CD4-positive, alpha-beta T cell treated with Interleukin-12 subunit alpha and Interleukin-12 subunit beta, for 1 hour (primary cell): ENCODE measurements around the gene RPS6KB2.
"Not testable (repeated sequence)": the region's sequence is repeated elsewhere in the genome, so short reads cannot be mapped to it uniquely, and the experiment has no call there.

Experiments
- DNase-seq: peaks from one replicate; pipeline ENCODE4 v3.0.0-alpha.2; 2020

Gene RPS6KB2

DNA sequence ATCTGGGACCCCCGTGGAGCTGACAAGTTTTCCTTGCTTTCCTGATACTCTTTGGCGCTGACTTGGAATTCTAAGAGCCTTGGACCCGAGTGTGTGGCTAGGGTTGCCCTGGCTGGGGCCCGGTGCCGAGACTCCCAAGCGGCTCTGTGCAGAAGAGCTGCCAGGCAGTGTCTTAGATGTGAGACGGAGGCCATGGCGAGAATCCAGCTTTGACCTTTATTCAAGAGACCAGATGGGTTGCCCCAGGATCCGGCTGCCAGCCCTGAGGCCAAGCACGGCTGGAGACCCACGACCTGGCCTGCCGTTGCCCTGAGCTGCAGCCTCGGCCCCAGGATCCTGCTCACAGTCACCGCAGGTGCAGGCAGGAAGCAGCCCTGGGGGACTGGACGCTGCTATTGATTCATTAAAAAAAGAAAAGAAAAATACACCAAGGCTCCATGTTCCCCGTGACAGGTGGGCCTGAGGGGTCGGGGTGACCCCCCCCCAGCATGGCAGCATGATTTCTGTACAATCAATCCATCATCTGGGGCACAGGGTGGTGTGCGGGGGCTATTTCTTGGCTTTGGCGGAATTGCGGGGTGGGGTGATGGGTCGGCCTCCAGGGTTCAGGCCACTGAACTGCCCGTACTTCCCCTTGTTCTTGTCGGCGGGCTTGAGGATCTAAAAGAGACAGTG lies 30.2 kb upstream of the RPS6KB2 start:
- no peak for DNase-seq

DNA sequence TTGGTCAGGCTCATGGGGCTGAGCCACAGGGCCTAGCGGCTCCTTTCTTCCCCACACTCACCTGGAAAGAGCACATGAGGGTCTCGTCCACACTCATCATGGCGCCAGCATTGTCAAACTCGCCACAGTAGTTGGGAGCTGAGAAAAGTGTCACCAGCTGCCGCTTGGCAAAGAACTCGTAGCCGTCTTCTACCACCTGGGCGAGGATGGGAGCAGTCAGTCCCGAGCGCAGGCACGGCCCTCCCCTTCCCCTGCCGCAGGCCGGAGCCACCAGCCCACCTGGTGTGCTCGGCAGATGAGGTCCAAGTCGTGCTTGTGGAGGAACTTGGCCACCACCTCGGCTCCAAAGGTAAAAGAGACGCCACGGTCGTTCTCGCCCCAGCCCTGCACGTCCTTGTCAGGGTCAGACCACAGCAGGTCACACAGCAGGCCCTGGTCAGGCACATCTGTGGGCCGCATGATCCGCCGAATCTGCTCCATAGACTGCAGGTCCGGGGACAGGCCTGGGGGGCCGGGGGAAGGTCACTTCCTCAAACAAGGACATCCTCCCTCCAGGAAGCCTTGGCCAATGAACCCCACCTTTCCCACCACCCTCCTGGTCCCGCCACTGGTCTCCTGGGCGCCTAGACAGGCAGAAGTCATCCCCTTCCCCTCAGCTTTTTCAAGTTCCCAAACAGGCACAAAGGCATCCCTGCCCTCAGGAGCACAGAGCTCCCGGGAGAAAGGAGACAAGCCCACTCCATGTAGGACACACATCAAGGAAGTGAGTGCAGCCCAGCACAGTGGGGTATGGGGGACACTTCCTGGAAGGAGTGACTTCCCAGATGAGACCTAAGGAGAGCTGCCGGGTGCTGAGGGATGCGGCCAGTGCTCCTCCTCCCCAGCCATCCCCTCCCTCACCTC lies 29.4 kb upstream of the RPS6KB2 start:
- DNase-seq = no peak

DNA sequence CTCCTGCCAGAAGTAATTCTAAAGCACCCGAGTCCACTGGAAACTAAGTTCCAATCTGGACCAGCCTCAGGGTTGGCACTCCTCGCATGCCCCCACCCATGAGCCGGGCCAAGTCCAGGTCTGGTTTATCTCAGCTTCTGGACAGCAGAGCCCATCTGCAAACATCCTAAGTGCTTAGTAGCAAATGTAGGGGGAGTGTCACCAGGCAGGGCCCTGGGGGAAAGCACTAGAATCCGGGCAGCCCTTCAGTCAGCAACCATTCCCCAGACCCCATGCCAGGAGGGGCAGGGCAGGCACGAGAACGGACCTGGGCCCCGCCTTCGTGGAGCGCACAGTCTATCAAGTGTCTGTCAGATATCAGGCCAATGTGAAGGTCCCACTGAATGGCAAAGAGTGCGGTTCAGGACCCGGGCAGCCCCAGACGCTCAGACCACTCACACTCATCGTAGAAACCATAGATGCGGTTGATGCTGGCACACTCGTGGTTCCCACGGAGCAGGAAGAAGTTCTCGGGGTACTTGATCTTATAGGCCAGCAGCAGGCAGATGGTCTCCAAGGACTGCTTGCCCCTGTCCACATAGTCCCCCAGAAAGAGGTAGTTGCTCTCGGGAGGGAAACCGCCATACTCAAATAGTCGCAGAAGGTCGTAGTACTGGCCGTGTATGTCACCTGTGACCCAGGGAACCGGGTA lies 27.9 kb upstream of the RPS6KB2 start:
- DNase-seq = no peak

DNA sequence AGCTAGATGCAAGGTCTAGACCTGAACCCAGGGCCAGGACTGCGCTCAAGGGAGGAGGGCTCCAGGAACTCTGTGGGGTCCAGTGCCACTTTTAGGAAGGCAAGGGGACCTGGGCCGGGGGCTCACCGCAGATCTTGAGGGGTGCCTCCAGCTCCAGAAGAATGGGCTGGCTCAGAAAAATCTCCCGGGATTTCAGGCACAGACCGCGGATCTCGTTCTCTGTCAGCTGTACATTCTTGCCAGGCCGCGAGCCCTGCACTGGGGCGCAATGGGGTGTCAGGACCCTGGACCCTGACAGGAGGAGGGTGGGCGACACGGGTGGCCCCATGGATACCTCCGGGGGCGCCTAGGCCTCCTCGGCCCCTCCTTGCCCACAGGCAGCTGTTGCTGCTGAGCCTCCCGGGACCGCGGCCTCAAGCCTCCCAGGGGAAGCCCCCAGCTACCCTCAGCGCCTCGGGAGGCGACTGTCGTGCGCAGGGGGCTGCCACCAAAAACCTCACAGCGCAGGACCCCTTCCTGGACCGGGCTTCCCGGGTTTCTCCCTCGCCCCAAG lies 27.3 kb upstream of the RPS6KB2 start:
- no peak for DNase-seq

DNA sequence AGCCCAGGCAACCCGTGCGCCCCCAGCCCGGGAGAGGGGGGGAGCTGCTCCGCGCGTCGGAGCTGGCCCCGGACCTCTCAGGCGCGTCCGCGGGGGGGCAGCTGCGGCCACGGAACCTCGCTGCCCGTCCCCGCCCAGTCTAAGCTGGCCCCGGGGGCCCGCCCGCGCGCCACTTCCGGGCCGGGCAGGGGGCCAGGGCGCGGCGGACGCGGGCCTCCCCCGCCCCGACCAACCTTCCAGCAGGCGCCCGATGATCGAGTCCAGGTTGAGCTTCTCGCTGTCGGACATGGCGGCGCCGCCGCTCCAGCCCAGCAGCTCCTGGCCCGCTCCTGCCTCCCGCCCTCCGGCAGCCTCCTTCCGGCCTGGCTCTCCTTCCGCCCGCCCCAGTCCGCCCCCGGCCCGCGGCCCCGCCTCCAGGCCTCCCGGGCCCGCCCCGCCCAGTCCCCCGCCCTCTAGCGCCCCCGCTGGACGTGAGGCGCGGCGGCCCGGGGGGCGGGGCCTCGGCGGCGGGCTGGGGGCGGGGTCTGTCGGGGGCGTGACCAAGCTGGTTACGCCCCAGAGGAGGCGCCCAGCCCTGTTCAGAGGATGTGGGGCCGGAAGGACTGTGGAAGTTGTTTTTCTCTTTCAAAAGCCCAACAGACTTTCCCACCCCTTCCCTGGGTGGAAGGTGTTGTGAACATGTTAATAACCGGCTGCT lies 26.7 kb upstream of the RPS6KB2 start, which contains the start of gene PPP1CA:
Gene PPP1CA (minus strand): TSS at position 364 of the 697 bp plus-strand sequence. CDS start 76 bp downstream, at position 288.
- DNase-seq = peak; percentile 92

DNA sequence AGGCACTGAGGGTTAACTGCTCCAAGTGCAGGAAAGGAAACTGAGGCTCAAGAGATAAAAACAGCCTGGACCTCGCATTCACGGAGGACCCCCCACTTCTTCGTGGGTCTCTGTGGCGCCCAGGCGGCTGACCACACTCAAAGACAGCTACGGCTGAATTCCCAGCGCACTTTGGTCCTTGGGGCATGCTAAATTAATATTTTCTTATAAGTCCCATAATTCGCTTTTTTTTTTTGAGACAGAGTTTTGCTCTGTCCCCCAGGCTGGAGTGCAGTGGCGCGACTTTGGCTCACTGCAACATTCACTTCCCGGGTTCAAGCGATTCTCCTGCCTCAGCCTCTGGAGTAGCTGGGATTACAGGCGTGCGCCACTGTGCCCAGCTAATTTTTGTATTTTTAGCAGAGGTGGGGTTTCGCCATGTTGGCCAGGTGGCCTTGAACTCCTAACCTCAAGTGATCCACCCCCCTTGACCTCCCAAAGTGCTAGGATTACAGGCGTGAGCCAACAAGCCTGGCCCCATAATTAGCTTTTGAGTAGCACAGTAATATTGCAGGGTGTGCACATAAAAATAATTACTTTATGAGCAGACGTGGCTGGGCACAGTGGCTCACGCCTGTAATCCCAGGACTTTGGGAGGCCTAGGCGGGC lies 26.0 kb upstream of the RPS6KB2 start:
- not testable (repeated sequence) for DNase-seq

DNA sequence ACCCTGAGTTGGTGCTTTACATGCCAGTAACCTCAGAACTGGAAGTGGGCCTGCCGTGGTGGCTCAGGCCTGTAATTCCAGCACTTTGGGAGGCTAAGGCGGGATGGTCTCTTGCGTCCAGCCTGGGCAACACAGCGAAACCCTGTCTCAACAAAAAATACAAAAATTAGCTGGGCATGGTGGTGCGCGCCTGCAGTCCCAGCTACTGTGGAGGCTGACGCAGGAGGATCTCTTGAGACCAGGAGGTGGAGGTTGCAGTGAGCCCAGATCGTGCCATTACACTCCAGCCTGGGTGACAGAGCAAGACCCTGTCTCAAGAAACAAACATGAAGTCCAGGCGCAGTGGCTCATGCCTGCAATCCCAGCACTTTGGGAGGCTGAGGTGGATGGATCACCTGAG lies 25.2 kb upstream of the RPS6KB2 start:
- not testable (repeated sequence) for DNase-seq

DNA sequence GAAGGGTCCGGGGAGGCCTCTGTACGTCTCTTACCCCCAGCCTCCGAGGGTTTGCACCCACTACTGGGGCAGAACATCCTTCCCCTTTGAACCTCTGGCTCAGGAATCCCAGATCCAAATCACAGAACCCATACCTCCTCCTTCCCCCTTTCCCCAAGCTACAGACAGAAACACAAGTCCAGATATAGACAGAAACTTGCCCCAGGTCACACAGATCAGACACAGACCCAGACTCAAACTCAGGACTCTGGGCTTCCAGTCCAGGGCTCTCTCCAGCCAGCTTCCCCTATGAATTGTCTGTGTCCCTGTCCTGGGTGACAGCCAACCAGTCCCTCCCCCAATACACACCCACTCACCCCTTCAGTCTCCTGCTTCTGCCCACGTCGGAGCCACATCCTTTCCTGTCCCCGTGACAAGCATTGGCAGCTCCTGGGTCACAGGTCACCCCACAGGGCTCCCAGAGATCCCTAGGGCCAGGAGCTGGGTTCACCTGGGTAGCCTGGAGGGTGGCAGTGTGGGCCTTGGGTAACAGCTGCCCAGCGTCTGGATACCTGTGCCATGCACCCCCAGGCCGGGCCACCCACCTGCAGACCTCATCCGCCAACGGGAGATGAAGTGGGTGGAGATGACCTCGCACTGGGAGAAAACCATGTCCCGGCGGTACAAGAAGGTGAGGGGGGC lies 23.6 kb upstream of the RPS6KB2 start:
- DNase-seq = peak; percentile 66

DNA sequence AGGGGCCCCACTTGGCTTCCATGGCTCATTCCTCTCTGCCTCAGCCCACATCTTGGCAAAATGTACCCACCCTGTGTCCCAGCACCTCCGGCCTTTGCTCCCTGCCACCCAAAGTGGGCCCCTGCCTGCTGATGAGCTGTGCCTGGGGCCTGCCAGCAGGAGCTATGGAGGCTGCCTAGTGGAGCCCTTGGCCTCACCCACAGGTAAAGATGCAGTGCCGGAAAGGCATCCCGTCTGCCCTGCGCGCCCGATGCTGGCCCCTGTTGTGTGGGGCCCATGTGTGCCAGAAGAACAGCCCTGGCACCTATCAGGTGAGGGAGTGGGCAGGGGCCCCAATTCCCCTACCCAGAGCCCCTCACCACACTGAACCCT lies 23.1 kb upstream of the RPS6KB2 start:
- no peak for DNase-seq

DNA sequence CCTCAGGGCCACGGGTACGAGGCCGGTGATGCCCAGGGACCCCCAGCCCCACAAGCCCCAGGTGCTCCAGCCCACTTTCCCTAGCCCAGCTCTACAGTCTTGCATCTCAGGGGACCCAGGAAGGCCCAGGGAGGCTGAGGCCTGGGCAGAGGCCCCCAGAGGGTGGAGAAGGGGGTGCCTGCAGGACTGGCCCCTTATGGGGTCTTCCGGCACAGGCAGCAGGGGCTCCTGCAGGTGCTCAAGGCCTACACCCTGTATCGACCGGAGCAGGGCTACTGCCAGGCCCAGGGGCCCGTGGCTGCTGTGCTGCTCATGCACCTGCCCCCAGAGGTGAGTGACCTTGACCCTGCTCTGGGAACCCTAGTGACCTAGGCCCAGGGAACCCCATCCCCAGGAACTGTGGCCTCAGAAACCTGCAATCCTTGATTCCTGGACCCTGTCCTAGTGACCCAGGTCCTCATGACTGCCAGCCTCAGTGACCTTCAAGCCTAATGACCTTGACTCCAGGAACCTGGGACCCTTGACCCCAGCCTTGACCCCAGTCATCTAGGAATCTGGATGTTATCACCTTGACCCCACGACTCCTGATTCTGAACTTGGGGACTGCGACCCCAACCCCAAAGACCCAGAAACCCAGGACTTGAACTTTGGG lies 22.5 kb upstream of the RPS6KB2 start:
- no peak for DNase-seq

DNA sequence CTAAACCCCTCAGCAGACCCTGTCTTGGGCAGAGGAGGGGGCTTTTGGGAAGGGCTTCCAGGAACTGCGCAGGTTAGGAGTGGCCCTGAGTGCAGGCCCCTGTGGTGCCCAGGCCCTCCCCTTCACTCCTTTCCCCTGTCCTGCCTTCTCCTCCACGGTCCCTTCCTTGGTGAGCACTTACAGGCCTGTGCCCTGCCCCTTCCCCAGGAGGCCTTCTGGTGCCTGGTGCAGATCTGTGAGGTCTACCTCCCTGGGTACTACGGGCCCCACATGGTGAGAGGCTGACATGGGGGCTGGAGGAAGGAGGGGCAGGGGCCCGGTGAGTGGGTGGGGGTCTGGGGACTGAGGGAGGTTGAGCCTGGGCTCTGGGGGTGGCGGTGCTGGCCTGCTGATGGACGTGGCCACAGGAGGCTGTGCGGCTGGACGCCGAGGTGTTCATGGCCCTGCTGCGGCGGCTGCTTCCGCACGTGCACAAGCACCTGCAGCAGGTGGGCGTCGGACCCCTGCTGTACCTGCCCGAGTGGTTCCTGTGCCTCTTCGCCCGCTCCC lies 21.8 kb upstream of the RPS6KB2 start:
- DNase-seq = no peak

DNA sequence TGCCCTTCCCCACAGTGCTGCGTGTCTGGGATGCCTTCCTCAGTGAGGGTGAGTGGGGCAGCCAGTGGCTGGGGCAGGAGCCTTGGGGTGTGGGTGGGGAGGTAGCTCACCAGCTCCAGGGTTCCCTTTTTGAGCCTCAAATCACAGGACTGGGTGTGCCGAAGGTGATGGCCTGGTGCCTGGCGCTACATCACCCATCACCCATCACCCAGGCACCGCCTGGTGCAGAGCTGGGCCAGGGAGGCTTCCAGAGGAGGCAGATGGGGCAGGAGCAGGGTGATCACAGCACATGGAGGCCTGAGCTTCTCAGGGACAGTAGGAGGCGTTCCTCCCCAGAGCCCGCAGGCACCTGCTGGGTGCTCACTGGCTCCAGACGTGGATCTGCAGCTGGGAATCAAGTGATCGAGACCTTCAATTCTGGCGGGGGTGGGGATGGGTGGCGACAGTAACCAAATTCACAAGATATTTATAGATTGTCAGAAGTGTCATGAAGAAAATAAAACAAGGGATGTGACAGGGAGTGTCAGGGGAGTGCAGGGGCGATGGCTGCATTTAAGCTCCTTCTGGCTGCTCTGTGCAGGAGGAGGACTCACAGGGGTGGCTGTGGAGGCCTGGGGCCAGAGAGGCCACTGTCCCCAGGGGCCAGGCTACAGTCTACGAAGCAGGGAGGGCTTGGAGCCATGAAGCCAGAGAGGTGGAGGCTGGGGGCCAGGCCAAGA lies 21.2 kb upstream of the RPS6KB2 start:
- DNase-seq = no peak

DNA sequence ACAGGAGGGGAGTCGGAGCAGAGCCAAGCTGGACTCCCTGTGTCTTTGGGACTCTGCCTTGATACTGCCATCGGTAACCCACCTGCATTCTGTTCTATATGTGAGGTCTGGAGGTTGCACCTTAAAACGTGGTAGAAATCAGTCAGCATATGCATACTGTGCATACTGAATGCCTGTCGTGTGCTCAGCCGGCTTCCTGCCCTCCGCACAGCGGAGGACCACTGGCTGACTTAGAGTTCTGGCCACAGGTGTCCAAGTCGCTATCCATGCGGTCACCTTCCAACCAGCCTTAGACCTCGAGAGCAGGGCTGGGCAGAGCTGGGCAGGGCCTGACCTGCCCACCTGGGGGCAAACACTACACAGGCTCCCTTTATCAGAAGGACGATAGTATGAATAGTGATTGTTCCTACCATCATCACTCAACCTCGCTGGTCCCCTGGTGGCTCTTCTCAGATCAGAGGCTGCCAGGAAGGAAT lies 20.6 kb upstream of the RPS6KB2 start:
- DNase-seq = no peak

DNA sequence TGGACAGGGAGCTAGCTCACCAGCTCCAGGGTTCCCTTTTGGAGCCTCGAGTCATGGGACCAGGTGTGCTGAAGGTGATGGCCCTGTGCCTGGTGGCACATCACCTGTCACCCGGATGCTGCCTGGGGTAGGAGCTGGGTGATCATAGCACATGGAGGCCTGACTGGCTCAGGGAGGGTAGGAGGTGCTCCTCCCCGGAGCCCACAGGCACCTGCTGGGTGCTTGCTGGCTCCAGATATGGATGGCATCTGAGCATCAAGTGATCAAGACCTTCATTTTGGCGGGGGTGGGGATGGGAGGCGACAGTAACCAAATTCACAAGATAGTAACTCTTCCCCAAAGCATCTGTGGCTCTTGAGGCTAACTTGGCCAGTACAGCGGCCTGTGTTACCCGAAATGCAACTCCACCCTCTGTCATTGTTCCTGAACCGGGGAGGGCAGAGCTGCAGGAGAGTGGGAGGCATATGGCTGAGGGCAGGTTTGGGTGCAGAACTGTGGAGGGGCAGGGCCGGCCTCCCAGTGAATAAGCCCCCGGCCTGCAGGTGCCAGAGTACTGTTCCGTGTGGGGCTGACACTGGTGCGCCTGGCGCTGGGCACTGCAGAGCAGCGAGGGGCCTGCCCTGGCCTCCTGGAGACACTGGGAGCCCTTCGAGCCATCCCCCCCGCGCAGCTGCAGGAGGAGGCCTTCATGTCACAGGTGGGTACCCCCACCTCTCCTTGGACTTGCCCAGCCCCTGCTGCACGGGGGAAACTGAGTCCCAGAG lies 19.7 kb upstream of the RPS6KB2 start:
- DNase-seq = no peak

DNA sequence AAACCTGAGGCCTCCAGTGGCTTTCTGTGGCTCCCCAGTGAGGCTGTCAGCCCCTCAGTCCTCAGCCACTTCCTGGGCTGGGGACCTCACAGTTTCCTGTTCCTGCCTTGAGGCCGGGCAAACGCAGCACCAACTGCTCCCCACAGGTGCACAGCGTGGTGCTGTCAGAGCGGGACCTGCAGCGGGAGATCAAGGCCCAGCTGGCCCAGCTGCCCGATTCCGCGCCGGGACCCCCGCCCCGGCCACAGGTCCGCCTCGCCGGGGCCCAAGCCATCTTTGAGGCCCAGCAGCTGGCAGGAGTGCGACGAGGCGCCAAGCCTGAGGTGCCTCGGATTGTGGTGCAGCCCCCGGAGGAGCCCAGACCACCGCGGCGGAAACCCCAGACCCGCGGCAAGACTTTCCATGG lies 19.0 kb upstream of the RPS6KB2 start:
- DNase-seq = peak; percentile 82

DNA sequence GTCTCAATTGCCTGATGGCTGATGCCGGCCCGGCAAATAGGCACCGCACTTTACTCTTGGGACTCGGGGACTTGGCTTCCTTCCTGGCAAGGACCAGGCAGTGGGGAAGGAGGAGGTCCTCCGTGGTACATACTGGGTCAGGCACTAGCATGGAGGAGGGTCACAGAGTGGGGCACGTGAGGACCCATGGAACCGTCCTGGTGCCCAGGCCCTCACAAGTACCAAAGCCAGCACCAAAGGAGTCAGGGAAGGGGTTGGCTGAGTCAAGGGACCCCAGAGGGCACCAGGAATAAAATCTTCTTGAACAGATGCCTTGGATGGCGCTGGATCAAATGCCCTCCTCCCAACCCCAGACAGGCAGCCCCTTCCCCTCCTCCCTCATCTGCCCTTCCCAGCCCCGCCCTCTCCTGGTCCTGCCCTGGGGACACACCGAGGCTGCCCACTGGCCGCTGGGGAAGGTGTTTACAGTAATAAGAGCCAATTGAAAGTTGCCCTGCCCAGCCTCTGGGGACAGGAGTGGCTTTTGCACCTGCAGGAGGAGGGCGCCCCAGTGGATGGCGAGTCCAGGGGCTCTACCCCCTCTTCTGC lies 18.4 kb upstream of the RPS6KB2 start:
- no peak for DNase-seq

DNA sequence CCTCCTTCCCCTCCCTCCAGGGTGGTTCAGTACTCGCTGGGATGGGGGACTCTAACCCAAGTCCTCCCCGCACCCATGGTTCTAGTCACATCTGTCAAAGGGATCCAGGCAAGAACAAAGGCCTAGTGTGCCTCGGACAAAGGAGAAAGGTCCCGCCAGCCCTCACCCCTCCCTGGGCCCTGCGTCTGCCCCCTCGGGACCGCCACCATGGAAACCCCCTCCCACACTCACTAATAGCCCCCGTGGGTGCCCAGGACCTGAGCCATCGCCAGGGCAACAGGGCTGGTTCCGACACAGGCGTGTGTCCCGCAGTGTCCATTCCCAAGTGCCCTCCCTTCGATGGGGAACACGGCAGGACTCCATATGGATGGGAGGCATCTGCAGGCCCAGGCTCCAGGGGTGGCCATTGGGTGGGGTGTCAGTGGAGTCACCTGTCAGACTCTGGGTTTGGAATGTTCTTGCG lies 17.9 kb upstream of the RPS6KB2 start:
- DNase-seq = no peak

DNA sequence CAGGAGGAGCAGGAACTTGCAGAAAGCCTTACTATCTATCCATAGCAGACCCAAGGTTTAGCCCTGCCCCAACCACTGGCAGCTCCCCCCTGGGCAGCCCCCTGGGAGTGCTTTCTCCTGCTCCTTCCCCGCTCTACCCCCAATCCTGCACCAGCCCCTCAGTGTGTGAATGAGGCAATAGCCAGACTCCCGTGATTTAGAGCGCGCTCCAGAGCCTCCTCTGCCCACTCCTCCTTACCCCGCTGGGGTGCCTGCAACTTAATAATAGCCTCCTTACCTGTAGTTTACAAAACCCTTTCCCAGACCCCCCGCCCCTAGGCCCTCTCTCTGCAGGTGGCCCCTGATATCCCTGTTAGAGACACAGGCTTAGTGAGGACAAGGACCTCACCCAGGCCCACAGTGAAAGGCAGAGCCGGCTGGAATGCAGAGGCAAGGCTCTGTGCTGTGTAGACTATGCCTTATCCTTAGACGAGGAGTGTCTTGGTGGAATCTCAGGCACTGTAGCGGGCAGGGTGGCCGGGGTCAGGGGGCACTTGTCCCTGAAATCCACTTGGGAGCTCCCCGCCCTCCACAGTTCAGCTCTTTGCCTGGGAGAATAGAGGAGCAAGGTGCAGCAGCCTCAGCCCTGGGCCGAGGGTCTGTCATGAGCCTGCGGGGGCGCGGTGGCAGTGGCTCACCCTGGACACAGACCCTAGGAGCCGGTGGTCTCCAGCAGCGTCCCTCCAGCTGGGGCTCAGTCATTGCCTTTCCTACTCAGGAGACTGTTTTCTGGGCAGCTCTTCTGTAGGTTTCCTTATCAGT lies 17.1 kb upstream of the RPS6KB2 start:
- no peak for DNase-seq
